T-helper 9 cell (primary cell): Measurements from ENCODE around the gene SIK2.

Source experiments
- DNase-seq: peaks from one replicate; pipeline ENCODE4 v3.0.0-alpha.2; 2020

SIK2 gene

DNA sequence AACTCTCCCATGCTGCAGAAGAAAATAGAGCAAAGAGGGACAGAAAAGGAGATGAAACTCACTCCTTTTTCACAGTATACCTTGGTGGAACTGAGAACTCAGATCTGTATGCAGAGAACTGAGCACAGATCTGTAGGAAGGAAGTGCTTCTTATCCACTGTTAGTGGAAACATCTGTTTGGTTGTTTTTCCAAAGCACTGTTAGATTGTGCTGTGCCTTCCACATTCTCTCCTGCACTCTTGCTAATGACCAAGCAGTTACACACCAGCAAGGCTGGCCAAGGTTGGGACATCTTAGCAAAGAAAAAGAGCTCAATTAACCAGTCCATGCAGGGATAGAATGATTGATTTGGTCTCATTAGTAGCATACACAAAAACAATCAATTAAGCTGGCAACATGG, 20.1 kb upstream of the SIK2 start:
- no peak for DNase-seq

DNA sequence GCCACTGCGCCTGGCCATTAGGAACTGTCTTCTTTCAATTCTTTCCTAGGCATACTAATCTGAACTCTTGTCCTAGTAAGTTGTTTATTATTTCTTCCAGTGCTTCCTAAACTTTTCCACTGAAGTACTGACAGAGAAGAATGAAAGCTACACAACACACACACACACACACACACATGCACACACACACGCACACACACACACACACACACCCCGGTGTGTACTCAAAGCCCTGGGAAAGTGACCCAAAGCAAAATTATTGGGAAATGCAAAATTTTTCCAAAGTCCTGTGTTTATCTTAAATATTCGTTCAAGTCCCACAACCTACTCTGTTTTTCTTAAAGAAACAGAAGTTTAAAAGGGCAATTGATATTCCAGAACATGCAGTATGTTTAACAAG, 19.4 kb upstream of the SIK2 start:
- DNase-seq: no peak

DNA sequence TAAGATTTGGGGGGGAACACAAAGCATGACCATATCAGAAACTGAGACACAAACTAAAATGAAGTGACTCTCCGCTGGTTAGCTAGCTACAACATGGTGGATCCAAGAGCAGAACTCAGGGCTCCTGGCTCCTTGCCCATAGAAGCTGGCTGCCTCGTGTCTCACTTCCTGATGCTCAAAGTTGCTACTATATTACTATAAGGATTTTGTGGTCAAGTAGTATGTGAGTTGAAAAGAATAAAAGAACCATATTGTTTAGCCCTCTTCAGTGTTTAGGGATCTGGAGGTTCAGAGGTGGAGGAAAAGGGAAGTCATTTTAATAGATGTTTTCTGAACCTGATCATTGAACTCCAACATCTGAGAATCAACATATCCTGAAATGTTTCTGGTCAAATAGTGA, 16.9 kb upstream of the SIK2 start:
- DNase-seq: no peak

DNA sequence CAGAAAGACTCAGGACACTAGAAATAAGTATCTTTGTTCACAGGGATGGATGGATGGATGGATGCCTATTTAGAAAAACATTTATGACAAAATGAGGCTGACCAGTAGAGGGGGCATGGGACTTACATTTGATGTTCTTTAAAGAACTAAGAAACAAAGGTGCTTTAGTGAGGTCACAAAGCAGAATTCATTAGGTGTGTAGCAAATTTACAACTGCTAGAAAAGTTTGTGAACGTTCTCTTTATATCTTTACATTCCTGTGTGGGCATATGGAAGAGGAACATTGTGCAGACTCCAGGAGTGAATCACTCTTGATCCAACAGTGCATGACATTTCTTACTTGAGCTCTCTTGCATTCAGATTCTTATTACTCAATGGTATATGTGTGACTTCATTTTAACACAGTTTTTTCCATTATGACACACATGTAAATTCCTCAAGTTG, 15.8 kb upstream of the SIK2 start:
- DNase-seq: peak; percentile 39

DNA sequence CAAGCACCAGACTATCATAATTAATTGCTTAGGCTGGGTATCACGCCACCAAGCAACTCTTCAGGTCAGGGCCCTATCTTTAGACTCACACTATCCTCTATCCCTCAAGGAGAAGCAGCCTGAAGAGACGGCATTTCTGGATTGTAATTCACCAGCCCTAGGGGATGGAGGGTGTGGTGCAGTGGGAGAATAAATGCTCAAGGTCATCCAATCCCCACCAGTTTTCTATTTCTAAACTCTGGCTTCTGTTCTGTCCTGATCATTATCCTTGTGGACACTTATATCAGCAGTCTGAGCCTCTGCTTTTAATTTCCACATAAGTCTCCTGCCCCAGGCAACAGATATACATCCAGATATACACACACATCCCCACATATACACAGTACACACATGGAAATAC, 13.1 kb upstream of the SIK2 start:
- no peak for DNase-seq

DNA sequence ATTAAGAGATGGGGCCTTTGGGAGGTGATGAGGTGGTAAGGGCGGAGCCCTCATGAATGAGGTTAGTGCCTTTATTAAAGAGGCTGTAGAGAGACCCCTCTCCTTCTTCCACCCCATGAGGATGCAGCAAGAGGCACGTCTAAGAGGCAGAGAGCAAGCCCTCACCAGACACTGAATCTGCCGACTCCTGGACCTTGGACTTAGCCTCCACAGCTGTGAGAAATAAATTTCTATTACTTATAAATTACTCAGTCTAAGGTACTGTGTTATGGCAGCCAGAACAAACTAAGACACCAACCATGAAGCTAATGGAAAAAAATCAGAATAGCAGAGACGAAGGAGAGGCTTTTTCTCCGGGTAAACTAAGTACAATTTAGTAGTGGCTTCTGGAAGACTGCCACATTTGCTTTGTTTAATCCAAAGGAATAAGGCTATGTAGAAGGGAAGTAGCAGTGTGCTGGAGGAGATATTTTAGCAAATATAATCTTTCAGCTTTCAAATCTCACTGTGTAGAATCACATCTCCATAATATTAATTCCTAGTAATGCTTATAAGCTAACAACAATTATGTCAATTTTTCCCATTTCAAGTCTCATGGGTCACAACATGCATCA, 12.3 kb upstream of the SIK2 start:
- DNase-seq: no peak

DNA sequence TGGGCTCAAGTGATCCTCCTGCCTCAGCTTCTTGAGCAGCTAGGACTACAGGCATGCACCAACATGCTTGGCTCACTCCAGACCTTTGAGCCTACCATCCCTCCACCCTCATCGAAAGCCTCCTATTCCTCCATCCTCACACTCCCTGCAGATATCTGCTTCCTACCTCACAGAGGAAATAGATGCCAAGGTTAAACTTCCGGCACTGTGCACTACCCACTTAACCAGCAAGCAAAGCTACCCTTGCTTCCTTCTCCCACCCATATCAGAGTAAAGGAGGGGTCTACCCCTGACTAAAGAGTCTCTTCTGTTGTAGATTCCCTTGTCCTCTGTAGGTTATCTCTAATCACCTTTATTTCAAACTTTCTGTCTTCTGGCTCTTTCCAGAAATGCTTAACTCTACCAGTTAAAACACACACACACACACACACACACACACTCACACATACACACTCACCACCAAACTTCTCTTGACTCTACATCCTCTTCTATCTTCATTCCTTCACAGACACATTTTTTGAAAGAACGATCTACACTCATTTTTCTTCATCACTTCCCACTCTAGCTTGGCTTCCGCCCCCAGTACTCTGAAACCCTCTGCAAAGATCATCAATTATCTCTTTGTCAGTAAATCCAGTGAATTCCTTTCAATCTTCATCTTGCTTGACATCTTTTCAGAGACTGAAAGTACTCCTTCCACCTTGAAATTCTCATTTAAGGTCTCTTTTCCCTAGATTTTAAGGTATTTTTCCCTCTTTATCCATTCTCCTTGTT, 10.9 kb upstream of the SIK2 start:
- DNase-seq: no peak

DNA sequence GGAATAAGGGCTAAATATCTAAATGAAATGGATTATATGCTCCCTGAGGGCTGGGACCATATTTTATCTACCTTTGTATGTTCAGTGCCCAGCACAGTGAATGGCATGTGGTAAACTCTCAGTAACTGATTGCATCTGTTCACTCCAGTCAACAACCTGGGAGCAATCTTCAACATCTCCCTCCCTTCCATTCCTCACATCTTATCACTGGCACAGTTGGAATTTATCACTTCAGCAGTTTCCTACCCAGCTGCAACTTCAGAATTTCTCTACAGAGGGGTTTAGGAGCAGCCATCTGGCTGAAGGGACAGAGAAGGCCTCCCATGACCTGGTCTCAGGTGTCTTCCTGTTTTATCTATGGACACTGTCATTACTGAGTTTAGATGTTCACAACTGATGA, 9.8 kb upstream of the SIK2 start:
- DNase-seq: no peak

DNA sequence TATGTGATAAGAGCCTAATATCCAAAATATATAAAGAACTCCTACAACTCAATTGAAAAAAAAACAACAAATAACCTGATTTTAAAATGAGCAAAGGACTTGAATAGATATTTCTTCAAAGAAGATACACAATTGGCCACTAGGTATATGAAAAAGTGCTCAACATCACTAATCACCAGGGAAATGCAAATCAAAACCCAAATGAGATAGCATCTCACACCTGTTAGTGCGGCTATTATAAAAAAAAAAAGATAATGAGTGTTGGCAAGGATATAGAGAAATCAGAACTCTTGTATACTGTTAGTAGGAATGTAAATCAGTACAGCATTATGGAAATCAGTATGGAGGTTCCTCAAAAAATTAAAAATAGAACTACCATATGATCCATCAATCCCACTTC, 5.9 kb upstream of the SIK2 start:
- DNase-seq: no peak

DNA sequence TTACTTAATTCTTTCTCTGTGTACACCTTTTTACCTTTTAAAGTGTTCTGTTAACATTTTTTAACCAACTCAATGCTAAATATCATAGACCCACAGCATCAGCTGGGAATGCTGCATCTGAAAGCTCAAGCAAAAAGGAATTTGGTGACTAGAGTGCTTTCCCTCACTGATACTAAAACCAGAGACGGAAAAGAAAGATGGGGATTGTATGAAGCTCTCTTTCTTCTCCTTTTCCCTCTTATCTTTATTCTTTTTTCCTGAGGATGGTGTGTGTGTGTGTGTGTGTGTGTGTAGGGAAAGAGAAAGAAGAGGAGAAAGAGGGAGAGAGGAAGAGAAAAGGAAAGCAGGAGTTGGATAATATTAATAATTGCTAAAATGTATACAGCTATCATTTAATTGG, 4.1 kb upstream of the SIK2 start:
- no peak for DNase-seq

DNA sequence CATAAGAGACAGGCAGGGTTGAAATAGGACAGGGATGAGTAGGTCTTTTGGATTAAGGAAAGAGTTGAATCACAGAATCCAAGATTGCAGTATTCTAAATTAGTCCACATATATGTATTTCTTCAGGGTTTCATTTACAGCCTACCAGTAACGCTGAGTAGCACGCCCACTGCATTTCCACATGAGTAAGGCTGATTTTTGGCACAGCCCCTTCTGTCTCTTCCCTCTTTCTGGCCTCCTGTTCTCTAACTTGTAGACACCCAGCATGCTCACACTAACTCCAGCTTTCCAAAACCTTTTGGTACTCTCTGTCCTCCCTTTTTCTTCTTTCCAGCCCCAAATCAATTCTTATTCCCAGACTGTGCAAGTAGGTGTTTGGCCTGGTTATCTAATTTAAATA, 3.7 kb upstream of the SIK2 start:
- DNase-seq: no peak

DNA sequence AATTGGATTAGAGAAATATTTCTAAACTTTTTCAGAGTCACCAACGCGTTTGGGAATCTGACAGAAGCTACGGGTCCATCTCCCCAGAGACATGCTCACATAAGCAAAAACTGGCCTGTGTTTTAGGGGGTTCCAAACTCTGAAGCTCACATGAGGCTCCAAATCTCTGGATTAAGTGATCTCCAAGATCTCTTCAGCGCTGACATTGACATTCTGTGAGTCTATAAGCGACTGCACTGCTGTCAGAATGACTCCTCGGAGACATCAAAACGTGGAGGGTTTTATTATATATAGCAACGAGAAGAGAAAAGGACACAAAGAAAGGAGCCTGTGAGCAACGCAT, 642 bp upstream of the SIK2 start:
- DNase-seq: no peak

DNA sequence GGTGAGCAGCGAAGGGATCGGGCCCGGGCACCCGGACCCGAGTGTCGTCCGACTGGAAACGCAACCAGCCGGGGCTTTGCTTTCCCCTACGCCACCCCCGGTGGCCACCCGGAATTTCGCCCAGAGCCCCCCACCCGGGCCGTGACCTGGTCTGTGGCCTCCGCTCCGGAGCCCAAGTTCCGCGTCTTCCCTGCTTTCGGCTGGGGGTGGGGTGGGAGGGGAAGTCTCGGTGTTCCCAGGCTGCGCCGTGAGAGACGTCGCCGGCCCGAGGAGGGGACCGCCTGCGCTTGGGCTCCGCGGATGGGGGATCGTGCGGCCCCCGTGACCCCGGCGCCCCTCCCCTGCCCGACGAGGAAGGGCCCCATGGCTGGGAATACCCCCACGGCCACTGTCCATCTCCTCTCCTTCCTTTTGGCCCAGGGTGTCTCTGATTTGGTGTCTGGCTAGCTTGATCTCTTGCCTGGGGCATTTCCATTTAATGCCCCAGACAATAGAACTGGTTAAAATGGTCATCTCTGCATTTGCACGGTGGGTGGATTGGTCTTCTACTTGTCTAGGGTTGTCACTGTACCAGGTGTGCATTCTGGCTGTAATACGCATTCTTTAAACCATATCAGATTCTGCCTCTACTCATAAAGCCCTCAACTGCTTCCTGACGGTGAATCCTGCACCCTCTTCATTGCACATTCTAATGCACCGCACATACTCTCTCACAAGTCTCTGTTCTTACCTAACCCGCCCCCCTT, 789 bp downstream of the SIK2 start:
- peak; percentile 10 for DNase-seq

DNA sequence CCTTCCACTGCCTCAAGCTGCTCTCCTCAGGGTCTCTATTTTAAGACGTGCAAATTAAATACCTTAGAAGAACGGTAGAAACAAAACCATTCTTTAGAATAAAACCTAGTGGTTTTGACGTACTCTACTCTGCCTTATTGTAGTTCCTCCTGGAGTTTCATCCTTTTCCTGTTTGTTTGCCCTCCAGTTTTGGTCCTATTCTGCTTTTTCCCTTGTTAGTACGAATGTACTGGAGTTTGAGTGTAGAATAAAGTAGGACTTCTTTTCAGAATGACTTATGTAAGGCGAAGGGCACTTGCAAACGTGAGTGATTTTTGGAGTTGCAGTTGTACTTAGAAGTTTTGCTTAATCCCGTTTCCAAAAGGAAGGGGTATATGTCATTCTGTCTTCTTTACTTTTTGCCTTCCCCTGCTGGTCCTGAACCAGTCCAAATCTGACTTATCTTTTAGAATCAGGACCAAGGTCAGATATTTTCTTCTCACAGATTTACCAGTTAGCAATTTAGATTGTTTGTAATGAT, 1.4 kb downstream of the SIK2 start:
- DNase-seq: no peak

DNA sequence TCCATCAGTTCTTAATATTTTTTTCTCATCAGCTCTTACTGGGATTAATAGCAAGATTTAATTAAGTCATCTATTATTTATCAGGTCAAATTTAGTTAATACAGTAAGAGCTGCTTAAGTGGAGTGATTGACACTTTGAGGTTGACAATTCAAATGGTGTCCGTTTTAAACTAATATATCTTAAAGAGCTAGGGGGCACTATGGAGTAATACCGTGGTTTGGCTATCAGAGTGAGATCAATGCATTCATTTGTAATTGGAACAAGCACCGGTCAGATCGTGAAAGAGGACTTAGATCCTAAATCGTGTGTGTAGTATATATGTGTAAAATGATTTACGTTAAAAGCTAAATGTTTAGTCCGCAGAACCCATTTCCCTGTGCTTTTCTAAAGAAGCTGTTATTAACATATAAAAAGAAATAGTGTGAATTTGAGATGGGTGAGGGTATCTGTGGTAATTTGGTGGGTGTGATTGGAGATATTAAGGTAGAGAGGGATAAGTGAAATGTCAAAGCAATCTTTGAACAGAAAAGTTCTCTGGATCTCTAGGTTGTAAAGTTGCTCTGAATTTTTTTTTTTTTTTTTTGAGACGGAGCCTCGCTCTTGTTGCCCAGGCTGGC, 2.3 kb downstream of the SIK2 start:
- no peak for DNase-seq

DNA sequence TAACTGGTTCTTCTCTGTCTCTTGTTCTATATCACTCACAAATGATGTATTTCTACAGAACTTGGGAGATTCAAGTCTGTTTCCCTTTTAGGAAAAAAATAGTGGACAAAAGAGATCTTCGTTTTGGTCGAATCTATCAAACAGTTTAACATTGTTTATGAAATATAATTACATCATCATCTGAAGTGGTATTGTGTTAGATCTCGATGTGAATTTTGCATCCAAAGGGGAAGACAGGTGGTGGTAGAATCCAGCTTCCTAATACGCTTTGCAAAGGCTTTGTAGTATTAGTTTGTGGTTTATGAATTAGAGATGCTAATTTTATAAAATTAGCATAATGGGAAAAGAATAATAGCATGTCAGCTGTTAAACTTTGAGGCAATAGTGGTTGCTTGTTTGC, 3.4 kb downstream of the SIK2 start:
- DNase-seq: no peak

DNA sequence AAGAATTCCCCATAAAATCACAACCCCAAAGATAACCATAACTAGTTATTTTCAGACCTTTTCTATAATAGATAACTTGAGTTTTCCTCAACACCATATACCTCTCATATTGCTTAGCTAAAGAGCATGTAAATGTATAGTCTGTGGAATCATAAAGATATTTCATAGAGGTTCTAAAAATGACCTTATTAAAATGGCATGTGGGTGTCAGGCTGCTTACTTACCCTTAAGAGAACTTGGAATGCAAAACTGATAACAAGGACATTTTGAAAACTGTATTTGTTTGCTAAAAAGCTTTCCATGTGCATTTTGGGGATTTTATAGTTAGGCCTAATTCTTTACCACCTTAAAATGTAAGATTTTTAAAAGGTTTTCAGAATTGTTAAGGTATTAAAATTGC, 4.7 kb downstream of the SIK2 start:
- no peak for DNase-seq

DNA sequence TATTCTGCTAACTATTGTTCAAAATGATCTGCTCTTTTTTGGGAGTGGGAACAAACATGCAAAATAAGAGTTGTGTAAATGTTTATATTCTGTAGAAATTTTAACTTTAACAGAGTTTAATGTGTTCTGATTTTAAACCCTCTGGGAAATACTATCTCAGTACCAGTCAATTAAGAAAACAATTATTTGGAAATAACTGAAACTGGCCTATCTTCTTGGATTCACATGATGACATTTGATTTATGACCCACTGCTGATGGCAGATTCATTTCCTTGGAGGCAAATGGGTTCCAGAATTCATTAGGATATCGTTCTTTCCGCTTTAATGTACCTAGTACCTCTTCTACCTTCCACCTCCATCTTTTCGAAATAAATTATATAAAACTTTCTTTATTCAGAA, 5.5 kb downstream of the SIK2 start:
- DNase-seq: no peak

DNA sequence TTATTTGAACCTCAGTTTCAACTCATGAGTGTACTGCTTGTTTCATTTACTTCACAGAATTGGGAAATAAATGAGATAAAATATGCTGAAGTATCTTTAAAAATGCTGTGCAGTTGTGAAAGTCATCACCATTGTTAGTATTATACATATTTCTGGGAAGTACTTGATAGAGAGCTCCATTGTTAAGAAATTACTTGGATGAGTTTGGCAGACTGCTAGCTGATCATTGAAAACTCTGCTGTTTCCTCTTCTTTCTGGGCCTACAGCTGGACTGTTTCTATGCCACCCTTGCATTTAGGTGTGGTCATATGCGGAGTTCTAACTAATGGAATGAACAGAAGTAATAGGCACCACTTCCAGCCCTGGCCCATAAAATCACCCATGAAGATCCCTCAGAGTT, 10.0 kb downstream of the SIK2 start:
- DNase-seq: no peak

DNA sequence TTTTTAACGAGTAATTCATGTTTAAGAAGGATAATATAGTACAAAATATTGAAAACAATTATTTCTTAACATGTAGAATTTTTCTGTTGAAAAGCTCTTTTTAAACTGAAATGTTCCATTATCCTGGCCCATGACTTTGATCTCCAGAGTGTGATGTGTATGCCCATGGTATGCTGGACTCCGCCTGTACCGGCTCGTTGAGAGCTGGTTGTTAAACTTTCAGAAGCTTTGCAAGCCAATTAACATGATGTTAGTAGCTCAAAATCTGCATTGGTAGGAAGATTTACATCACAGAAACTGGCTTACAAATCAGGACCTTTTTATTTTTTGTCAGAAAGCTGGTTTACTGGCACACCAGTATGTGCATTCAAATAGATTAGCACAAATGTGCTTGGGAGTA, 15.0 kb downstream of the SIK2 start:
- no peak for DNase-seq

DNA sequence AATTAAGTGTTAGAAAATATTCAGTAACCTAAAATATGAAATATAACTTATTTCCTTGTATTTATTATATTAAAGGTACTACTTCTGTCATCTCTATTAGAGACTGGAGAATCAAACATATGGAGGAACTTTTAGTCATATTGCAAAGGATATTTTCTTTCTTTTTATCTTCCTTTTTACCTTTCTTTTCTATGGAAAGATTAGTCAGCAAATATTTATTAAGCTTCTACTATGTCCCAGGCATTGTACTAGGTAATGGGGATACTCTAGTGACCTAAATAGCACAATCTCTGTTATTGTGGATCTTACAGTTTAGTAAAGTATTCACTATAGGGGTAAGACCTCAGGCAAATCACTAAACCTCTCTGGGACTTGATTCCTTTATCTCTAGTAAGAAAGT, 18.3 kb downstream of the SIK2 start:
- DNase-seq: no peak

DNA sequence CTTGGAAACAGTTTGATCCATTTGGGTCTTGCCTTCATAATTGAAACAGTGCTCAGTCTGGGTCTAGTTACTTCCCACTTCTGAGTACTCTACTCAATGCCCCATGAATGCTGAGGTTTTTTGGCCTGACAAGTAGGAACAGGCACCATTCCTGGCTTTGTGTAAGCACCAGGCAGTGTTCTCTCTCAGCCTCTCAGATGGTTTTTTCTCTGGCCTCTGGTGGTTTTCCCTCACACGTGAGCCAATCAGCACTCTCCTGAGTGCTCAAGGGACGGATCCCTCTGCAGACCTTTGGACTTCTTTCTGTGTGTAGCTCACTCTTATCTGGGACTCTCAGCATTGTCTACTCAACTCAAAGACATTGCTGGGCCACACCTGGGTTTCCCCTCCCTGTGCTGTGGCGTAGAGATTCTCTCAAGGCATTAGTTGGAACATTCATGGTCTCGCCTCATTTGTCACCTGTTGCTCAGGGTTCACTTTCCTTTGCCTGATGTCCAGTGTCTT, 21.3 kb downstream of the SIK2 start:
- DNase-seq: no peak

DNA sequence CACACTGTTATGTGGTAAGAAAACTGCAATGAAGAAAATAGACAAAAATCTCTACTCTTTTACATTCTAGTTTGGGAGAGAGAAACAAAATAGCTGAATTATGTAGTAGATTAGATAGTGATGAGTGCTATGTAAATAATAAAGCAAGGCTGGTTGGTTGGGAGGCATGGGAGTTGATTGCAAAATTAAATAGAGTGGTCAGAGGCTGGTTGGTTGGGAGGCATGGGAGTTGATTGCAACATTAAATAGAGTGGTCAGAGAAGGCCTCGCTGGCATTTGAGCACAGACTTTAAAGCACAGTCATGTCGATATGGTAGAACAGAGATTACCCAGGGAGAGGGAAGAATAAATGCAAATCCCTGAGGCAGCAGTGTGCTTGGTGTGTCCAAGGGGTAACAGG, 22.4 kb downstream of the SIK2 start:
- DNase-seq: no peak
